ENCODE results near the gene TSPAN6.

DNA sequence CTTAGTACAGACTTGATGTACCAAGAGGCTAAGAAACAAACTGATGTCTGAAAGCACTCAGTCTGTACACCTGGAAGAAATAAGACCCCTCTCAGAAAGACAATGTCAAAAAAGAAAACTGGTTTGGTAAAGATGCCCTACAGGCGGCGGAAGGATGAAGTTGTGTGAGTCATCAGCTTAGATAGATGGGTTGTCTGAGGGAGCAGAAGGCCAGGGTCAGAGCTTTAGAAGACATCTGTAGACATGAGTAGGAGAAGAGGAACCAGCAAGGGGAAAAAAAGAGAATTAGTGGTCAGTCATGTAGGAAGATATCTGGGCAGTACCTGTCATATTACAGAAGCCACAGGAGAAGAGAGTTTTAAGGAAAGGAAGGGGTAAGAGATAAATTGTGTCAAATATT is 15.7 kb upstream of the TSPAN6 start:
- TF ChIP-seq EZH2 (IDR thresholded peaks at IDR 0.05) (no peak), POLR2AphosphoS5 (IDR thresholded peaks at IDR 0.05; ENCODE audit: borderline replicate concordance, low read depth, low read length) (no peak), FOXP2 (optimal IDR thresholded peaks at IDR 0.05; ENCODE audit: control extremely low read depth, extremely low read length, insufficient read depth) (no peak)

Measured in SK-N-MC (cell line).